ENCODE results near the gene STK24.
A peak's percentile ranks its signal among the peaks of the same experiment; 100 is the strongest.

STK24 gene

DNA sequence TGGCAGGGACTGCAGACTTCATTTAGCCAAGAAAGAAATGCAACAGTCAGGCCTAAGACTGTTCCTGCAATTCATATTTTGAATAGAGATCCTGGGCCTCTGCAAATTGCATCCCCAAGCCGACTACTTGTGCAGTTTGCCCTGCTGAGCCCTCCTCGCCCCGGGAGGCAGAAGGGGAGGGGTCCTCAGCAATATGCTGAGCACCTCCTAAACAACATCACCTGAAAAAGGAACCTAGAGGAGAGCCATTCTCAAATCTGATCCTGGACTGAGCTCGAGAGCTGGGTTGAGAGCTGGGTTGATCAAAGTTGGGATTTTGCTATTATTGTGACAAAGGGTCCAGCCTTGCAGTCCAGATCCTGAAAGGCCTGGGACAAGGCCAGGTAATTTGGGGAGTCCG is 129.8 kb downstream of the STK24 start:
- no peak for DNase-seq

DNA sequence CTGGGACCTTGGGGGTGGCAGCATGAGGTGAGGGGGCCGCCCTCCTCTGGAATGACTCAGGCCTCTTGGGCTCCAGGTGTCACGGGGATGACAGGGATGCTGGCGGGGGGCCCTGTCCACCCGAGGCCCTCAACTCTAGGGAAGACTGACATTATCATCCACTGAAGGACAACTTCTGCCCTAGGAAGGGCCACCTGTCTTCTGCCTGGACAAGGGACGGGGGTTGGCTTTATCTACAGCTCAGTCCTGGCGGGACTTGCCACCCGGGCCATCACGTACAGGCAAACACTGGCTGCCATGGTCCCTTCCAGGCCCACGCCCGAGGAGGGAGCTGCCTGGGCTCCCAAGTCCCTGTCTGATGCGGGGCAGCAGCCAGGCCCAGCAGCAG is 130.7 kb downstream of the STK24 start:
- DNase-seq = no peak

DNA sequence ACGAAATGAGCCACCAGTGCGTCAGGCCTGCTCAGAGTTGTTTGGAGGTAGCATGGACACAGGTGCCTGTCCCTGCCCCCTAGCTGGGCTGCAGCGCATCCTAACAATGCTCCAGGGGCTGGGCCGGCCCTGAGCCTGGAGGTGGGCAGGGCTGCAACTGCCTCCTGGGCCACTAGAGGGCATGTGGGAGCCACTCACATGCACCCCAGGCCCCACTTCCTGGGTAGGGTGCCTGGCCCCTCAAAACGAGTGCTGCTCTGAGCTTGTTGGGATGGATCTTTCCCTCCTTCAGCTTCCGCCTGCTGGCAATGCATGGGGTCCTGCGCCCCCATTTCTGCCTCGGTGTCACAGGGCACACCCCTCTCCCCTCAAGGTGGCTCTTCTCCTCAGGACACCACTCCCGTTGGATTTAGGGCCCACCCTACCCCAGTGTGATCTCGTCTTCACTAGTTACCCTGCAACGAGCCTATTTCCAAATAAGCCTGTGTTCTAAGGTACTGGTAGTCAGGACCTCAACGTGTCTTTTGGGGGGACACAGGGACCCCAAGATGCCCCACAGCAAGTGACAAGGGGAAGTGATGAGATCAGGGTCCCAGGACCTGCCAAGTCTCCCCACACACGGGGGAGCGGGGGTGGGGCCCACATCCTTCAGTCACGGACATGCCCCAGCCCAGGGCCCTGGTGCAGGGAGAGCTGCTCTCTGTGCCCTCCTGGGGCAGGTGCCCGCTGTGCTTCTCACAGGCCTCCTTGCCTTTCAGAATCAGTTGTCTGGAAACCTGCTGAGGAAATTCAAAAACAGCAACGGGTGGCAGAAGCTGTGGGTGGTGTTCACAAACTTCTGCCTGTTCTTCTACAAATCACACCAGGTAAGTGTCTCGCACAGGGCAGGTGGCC is 131.3 kb downstream of the STK24 start:
- DNase-seq = peak; percentile 50

DNA sequence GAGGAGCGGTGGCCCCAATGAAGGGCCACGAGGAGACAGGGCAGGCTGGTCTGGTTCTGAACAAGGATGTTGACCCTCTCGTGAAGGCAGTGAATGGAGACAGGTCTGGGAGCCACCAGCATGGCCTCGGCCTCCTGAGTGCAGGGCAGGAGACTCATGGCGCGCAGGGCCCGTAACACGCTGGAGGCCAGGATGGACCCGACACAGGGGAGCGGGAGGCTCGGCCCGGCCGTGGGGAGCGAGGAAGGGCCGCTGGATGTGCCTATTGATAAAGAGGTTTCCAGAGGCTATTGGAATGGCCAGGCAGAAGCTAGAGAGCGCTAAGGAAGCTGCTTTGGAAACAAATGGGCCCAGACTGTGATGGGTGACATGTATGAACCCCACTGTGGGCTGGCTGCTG is 132.5 kb downstream of the STK24 start:
- DNase-seq = no peak

DNA sequence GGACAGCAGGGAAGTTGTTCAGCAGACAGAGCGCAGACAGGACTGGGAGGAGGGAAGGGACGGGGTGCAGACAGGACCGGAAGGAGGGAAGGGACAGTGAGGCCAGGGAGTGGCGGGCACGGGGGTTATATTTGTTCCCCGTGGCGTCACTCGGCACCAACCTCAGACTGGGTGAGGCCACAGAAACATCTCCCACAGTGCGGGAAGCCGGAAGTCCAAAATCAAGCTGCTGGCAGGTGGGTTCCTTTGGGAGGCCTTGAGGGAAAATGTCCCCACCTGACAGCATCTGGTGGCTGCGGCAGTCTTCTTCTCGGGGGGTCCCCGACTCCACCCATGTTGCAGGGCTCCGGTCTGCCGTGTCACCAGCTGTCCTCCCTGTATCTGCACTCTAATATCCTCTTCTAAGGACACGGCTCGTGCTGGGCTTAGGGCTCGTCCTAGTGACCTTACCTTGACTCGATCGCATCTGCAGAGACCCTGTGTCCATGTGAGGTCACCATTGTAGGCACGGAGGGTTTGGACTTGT is 133.0 kb downstream of the STK24 start:
- no peak for DNase-seq

DNA sequence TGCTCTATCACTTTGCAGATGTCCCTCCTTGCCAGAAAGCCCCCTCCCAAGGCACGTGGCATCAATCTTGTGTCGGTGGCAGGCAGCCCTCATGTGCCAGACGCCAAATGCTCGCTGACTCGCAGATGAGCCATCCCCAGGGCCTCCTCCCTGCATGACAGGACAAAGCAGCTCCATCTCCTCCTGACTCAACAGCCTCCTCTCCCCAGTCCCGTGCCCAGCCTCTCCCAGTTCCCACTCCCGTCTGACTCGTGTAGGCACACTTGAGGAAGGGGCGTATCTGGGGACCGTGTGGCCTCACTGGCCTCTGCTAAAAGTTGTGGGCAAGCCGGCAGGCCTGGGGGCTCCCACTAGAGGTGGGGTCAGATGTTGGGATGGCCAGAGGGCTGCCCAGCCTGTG is 133.6 kb downstream of the STK24 start:
- peak; percentile 90 for DNase-seq

DNA sequence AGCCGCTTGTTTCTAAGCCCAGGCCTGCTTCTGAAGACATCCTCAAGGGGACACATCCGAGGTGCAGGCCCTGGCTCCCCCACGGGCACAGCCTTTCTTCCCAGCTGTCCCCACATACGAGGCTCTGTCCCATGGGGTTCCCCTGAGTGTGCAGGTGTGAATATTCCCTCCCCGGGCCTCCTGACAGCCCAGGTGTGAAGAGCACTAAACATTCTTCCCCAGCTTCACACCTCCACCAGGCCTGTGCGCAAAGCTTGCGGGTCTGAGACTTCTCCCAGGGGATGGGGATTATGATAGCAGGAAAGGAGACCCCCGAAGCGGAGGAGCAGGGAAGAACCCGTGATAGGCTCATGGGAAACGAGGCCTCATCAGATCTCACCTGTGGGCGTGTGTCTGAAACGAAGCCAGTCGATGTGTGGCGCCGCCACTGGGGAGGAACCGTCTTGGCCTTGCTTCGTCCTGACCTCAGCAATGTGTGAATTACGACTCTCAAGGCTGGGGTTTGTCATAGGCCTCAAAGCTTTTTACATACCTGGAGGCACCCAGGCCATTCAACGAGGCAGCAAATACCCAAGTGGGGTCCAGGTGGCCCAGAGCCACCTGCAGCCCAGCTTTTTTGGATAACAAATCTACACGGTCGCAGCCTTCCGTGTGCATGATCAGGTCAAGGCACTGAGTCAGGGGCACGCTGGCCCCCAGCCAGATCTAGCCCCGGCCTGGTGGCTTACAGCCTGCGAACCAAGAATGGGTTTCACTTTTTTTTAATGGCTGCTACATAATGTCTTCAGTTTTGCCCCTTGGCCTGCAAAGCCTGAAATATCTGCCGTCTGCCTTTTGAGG is 134.3 kb downstream of the STK24 start:
- DNase-seq = no peak

DNA sequence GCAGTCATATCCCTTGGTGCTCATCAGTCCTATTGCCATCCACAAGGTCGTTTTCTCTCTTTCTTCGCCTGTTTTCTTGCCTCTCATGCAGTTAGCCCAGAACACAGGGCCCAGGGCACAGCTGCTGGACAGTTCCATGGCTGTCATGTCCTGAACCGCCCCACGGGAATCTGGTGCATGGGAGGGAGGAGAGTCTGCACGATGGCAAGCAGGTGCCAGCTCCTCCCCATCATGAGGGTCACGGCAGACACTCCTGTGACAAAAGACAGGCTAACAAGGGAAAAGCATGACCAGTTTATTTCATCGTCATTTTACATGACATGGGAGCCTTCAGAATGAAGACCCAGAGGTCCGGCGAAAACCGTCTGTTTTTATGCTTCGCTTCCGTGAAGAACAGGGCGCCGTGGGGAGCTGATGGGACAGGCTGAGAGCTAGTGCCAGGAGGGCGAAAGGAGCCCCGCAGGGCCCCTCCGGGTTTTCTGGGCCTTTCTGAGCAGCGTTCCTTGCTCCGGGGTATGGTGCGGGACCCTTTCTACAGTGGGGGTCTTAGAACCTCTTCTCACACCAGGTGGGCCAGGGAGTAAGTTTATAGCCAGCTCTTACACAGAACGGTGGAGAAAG is 135.7 kb downstream of the STK24 start:
- DNase-seq = no peak

DNA sequence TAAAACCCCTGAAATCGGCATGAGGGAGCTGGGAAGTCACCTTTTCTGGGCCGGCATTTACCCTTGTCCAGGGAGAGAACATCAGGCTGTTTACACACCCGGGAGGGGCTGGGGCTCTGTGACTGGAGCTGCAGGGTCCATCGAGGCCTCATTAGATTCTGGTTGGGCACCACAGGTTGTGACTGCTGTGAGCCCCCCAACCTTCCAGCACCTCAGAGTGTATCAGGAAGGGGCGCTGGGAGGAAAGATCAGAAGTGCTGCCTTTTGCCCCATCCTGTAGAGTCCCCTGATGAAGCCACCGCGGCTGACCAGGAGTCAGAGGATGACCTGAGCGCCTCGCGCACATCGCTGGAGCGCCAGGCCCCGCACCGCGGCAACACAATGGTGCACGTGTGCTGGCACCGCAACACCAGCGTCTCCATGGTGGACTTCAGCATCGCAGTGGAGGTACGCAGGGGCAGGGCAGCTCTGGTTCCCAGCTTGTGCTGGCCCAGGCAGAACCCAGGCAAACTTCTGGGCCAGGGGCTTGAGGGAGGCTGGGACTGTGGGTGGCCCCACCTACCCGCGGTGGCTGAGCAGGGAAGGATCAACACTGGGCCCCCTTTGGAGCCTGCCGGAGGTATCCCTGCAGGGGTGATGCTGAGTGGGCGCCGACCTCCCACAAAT is 136.4 kb downstream of the STK24 start:
- DNase-seq = no peak

DNA sequence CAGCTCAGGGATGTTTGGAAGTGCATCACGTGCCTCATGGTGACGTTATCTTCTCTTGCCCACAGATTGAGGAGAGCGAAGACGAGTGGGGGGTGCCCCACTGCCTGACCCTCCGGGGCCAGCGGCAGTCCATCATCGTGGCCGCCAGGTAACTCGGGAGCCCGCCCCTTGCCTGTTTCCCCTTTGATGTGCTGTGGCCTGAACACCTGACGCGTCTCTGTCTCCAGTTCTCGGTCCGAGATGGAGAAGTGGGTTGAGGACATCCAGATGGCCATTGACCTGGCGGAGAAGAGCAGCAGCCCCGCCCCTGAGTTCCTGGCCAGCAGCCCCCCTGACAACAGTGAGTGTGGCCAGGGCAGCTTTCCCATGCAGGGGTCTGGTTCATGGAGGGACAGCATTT is 137.0 kb downstream of the STK24 start:
- no peak for DNase-seq

DNA sequence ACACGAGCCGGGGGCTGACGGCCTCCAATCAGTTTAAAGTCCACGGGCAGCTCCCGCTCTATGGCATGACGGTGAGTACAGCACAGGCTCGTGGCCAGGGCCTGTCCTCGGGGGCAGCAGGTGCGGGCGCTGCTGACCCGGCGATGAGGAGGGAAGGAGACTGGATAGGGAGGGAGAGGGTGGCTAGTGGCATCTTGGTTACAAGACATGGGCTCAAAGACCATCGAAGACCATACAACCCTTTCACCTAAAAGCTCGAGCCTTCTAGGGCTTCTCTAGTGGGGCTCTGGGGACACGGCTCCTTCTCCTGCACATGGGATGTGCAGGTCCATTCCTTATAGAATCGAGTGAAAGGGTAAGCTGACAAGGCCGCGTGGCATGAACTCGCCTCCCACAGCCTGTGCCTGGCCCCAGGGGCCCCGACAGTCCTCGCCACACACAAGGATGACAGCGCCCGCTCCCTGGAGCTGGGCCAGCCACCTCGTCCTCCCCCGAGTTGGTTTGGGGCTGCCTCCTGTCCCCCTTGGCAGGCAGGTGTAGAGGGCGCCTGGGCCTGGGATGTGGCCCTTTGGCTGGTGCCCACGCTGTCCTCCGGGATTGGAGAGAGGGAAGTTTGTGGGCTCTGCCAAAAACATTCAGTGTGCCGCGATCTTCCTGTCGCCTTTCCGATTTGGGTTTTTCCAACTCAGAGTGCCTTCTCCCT is 137.6 kb downstream of the STK24 start:
- DNase-seq = no peak

DNA sequence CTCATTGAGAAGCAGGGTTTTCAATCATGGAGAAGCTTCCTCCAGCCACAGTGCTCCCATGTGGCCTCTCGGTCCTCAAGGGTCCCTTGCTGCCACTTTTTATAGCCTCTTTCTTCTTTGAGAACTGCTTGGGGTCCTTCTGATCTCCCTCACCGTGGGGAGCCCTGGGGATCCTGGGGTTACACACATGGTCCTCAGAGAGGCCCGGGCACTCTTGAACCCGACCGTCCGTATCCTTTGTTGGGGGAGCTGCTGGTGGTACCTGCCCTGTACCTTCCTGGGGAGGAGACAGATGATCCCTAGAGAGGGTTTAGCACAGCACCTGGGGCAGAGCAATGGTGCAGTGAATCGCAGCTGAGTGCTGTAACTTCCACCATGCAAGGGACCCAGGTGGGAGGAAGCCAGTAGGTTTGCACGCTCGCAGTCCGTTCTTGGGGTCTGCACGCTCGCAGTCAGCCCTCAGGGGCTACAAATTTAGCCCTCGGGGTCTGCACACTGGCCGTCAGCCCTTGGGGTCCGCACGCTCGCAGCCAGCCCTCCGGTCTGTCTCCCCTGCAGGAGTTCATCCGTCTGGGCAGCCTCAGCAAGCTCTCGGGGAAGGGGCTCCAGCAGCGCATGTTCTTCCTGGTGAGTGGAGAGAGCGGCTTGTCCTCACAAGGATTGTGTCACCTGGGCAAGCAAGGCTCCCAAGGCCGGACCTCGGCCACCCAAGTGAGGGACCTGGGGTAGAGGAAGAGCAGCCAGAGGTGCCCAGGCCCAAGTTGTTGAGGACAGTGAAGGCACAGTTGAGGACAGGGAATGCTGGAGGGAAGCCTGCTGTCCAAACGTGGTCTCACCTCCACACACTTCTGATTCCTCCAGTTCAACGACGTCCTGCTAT is 138.4 kb downstream of the STK24 start:
- DNase-seq = no peak

DNA sequence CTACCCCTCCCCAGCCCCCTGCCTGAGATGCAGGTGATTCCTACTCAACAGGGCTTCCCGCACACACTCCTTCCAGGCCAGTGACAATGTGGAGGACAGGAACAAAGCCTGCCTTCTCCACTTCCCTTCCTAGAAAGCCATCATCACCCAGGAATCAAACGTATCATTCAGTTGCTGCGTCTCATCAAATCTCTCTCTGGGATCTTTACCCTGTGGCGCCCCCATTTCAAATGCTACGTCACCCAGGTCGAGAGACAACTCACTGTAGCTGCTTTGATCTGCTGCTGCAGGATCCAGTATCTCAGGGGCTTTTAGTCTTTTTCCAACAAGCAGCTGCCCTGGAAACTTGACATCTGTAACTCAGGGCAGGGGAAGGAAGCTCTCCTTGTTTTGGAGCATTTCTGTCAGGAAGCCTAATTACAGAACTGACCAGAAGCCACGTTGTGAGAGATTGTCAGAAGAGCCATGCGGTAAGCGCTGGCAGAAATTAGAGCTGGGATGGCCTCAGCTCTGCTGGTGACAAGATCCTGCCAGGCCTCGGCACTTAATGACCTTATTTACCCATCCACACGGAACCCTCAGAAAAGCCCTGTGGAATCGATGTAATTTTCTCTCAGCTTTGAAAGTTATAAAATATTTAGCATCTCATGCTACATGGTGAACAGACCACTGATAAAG is 140.5 kb downstream of the STK24 start:
- DNase-seq = no peak

DNA sequence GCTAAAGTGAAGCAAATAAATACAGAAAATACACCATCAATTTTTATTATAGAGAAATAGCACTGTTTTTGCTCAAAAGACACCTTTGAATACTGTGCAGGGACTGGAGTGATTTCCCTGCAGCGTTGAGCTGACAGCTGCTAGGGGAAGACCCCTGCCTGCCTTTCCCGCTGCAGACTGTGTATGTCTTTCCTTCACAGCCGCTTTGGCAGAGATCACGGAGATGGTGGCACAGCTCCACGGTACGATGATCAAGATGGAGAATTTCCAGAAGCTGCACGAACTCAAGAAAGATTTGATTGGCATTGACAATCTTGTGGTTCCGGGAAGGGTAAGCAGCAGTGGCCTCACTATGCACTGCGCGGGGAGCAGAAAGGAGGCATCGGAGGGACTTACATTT is 141.5 kb downstream of the STK24 start:
- no peak for DNase-seq

DNA sequence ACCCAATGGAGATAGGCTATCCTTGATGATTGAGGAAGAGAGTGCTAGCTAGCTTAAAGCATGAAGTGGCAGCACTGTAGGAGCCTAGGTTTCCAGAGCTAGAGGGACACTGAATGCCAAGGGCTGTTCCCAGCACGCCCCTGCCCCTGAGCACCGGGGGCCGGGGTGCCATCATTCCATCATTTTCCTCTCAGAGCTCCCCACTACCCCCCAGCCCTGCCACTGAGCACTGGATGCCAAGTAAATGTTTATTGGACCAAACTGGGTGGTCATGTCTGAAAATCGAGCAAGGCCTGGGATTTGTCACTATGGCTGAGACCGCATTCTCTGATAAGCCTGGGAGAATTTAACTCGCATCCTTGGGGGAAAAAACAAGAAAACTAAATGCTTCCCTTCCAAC is 142.8 kb downstream of the STK24 start:
- DNase-seq = no peak

DNA sequence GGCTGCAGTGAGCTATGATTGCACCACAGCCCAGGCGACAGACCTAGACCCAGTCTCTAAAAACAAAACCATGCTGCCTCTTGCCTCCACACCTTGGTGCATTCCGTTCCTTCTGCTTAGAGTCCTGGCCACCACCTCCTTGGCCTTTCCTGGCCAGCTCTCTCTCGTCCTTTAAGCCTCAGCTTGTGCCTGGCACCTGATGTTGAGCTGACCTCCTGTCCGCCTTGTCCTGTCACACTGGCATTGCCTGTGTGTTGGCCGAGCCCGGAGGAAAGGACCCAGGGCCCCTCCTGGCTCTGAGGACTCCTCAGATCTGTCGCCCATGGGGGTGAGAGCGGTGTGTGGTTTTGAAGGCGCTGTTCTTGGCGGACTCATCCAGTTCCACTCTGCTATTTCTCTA is 143.3 kb downstream of the STK24 start:
- DNase-seq = no peak

DNA sequence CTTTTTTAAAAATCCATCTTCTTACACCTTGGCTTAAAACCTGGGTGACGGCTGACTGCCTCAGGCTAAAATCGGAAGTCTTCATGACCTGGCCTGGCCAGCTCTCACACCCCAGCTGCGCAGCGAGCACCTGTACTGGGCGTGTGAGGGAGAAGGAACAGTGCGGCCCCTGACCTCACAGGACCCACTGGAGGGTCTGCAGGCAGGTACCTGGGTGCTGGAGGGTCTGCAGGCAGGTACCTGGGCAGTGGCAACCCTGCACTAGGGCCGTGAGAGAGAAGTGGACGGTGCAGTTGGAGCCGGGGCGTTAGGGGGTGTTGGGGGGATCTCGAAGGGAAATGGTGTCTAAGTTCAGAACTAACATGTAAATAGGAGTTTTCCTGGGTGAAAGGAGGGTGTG is 144.3 kb downstream of the STK24 start:
- DNase-seq = no peak

DNA sequence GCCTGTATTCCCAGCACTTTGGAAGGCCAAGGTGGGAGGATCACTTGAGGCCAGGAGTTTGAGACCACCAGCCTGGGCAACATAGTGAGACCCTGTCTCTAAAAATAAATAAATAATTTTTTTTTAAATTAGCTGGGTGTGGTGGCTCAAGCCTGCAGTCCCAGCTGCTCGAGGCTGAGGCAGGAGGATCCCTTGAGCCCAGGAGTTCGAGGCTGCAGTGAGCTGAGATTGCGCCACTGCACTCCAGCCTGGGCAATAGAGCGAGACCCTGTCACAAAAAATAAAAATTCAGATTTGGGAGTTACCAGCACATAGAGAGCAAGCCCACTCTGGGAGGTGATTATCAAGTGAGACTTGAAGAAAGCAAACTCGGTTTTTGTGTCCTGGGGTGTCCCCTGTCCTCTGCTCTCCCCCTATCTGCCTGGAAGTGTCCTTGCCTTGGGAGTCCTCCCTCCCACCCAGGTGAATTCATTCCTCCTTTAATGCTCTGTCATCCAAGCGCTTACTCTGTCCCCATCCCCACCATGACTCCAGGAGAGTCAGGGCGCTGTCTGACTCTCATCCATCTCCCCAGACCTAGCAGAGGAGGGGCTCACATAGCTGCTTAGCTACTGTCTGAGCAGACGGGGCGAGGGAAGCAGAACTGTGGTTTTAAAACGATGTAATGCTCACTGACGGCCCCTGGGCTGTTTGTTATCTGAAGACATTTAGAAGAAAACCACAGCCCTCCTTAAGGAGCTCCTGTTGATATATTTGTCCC is 146.8 kb downstream of the STK24 start:
- DNase-seq = peak; percentile 63

DNA sequence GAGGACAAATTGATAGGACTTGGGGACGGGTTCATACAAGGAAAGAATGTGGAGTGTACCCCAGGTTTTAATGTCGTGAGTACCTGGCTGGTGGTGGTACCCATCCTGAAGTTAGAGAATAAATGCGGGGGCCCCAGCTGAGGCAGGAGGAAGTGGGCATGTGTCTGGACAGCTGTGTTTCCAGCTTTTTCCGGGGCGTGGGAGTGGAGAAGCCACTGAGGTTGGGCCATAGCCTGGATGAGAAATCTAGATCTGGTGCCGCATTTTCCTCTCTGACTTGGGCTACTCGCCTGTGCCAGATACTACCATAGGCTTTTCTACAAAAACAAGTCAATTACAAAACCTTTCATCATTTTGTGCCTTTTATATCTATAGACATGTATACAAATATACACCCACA is 147.4 kb downstream of the STK24 start:
- DNase-seq = no peak

DNA sequence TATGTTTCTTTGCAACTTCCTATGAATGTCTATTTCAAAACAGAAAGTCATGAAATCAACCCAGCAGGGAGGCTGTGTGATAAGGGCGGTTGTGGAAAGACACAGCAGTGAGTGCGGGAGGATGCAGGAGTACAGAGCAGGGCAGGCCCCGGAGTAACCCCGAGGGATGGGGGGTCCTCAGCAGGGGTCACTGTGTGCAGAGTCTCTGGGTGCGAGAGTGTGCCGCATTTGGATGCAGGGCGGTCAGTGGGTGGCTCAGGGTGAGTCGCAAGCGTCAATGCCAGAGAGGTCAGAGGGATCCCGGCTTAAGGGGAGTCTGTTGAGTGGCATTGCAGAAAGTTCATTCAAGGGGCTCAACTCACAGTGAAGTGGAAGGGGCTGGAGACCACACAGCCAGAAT is 147.8 kb downstream of the STK24 start:
- DNase-seq = no peak
